ENCODE data around the gene CEACAM18. TPM values are rescaled to one million over a fixed set of nuclear protein-coding genes. Genes with fewer than 3 reads are reported as not detected.

Gene CEACAM18
- total RNA-seq (ENCODE audit: low replicate concordance): not detected in 2 replicates

DNA sequence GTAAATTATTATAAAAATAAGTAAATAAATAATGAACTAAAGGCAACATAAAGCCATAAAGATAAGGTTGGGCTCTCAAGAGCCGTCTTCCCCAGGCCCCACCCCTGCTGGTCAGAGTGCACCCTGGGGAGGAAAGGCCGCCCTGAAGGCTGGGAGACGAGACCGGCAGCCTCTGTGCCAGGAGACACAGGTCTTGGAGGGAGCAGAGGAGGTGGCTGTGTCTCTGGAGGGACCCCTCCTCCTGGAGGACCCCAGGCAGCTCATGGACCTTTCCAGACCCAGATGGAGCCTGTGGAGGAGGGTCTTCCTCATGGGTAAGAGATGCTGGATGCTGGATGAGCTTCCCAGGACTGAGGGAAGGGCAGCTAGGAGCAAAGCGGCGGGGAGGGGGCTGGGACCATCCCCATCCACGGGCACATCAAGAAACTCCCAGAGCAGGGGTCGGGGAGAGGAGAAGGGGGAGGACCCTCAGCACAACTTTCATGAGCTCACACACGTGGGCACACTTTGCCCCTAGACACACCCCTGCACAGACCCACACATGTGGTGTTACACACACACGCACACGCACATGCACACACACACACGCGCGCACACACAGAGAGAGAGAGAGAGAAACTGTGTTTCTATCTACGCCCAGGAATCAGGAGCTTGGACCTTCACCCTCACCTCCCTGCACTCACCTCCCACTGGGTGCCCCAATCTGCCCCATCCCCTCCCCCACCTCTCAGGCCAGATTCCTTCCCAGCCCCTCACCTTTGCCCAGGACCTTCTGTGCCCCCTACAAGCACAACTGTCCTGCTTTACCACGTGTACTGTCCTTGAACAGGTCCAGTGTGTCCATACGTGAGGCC lies at the start of gene CEACAM18:
CEACAM18 (plus strand) TSS at position 159 of the 854 bp plus-strand sequence.

DNA sequence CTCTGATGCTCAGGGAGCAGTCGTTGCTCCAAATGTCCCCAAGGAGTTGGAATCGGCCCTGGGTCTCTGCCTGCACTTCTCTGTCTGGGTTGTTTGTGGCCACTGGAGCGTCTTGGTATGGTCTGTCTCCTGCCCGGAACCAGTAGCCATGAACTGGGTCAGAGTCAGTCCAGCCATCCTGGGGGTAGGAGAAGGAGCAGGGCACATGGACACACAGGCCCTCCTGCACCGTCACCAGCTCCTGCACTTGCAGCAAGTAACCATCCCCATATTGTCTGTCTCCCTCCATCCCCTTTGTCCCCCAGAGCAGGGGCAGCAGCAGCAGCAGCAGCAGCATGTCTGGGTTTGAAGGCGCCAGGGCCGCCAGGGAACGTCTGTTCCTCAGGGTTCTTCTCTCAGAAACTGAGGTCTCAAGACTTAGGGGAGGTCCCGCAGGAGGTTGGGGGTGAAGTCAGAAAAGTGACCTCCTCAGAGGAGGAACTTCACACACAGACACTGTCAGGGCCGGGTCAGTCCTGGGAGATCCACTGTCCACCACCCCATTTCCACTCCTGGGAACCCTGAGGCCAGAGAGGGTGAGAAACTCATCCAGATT lies 20.2 kb upstream of the CEACAM18 start, which contains the start of gene SIGLEC8:
SIGLEC8 (minus strand) TSS at position 404 of the 595 bp plus-strand sequence; CDS start at position 337, 67 bp downstream.

GRCh38 chr19:51501594-51502263 lies 23.4 kb downstream of the CEACAM18 start, which contains the start of gene SIGLEC12:
TSS of gene SIGLEC12 (minus strand) at chr19:51501800. CDS start at chr19:51501733, 67 bp downstream.

GRCh38 chr19:51531349-51532315 lies 53.3 kb downstream of the CEACAM18 start, which contains the start of gene SIGLEC6:
TSS of gene SIGLEC6 (minus strand) at chr19:51531670. CDS start at chr19:51531648, 22 bp downstream.

Other genes starting within 250 kb of the CEACAM18 start
- not detected in 2 replicates for gene SIGLECL1, start 227.5 kb upstream of the CEACAM18 start, total RNA-seq (ENCODE audit: low replicate concordance)
- gene IGLON5, start 166.9 kb upstream of the CEACAM18 start, total RNA-seq (ENCODE audit: low replicate concordance): not detected in 2 replicates
- gene VSIG10L, start 136.4 kb upstream of the CEACAM18 start, total RNA-seq (ENCODE audit: low replicate concordance): 0.23 and 0.30 TPM in 2 replicates
- 202 and 403 TPM in 2 replicates for gene ETFB, start 112.2 kb upstream of the CEACAM18 start, total RNA-seq (ENCODE audit: low replicate concordance)
- not detected in 2 replicates for gene CLDND2, start 109.5 kb upstream of the CEACAM18 start, total RNA-seq (ENCODE audit: low replicate concordance)
- not detected in 2 replicates for gene NKG7, start 105.9 kb upstream of the CEACAM18 start, total RNA-seq (ENCODE audit: low replicate concordance)
- gene LIM2, start 90.6 kb upstream of the CEACAM18 start, total RNA-seq (ENCODE audit: low replicate concordance): not detected in 2 replicates
- gene C19orf84, start 87.9 kb upstream of the CEACAM18 start, total RNA-seq (ENCODE audit: low replicate concordance): not detected in 2 replicates
- gene SIGLEC10, start 60.9 kb upstream of the CEACAM18 start, total RNA-seq (ENCODE audit: low replicate concordance): not detected in 2 replicates
- not detected in 2 replicates for gene SIGLEC8, start 20.1 kb upstream of the CEACAM18 start, total RNA-seq (ENCODE audit: low replicate concordance)
- not detected in 2 replicates for gene SIGLEC12, start 23.3 kb downstream of the CEACAM18 start, total RNA-seq (ENCODE audit: low replicate concordance)
- not detected in 2 replicates for gene SIGLEC6, start 53.1 kb downstream of the CEACAM18 start, total RNA-seq (ENCODE audit: low replicate concordance)
- gene ZNF175, start 92.7 kb downstream of the CEACAM18 start, total RNA-seq (ENCODE audit: low replicate concordance): 2.1 and 11.2 TPM in 2 replicates
- gene SIGLEC5, start 151.9 kb downstream of the CEACAM18 start, total RNA-seq (ENCODE audit: low replicate concordance): not detected in 2 replicates
- not detected in 2 replicates for gene SIGLEC14, start 168.3 kb downstream of the CEACAM18 start, total RNA-seq (ENCODE audit: low replicate concordance)
- 8.5 and 12.8 TPM in 2 replicates for gene SPACA6, start 214.8 kb downstream of the CEACAM18 start, total RNA-seq (ENCODE audit: low replicate concordance)
- 0.08 and 0.23 TPM in 2 replicates for gene HAS1, start 245.5 kb downstream of the CEACAM18 start, total RNA-seq (ENCODE audit: low replicate concordance)

Measured in smooth muscle cell of the coronary artery (primary cell).